Left lung (tissue), 10 donors: ENCODE data around the gene RPL15. TPM values are rescaled to one million over a fixed set of nuclear protein-coding genes. Genes with fewer than 3 reads are reported as not detected.

Source experiments
- ATAC-seq: fragments of 200-7000 bp; cut with Tn5 transposase; one replicate; pipeline ENCODE4 v1.9.1; 2020; ENCODE audit warnings: moderate library complexity
- DNase-seq, 4 donors: peaks; one replicate each; pipeline ENCODE4 v3.0.0-alpha.2; 2013 to 2020
- H3K27ac ChIP-seq, 2 donors: fragments of 200-600 bp; sonication (generic) in 1 of 2; one replicate each; pipeline versions ENCODE4 v1.5.0 to v1.8.0; 2020 to 2021
- H3K27me3 ChIP-seq, 2 donors: fragments of 200-600 bp; sonication (generic) in 1 of 2; one replicate each; pipeline versions ENCODE4 v1.5.0 to v1.8.0; 2020 to 2021
- H3K36me3 ChIP-seq, 2 donors: fragments of 200-600 bp; sonication (generic) in 1 of 2; one replicate each; pipeline versions ENCODE4 v1.5.0 to v1.8.0; 2020 to 2021
- H3K4me1 ChIP-seq, 2 donors: fragments of 200-600 bp; one replicate each; pipeline ENCODE4 v1.8.0; 2021
- H3K4me3 ChIP-seq, 2 donors: fragments of 200-600 bp; sonication (generic) in 1 of 2; one replicate each; pipeline versions ENCODE4 v1.5.0 to v1.8.0; 2020 to 2021; ENCODE audit warnings: mild to moderate bottlenecking in 1 of 2
- H3K9me3 ChIP-seq, 2 donors: fragments of 200-600 bp; sonication (generic) in 1 of 2; one replicate each; pipeline versions ENCODE4 v1.5.0 to v1.8.0; 2020 to 2021
- intact Hi-C, 2 donors: fragments of 100-400 bp; cut with DNase I; formaldehyde crosslinking; loops; one replicate each; pipeline versions ENCODE4 v1.11.2 to v1.14.2; 2022
- polyA plus RNA-seq, 6 donors: library from polyadenylated mRNA; unstranded; fragments of 120-200 nt; gene quantifications; one replicate each; pipeline ENCODE4 v1.2.1, GENCODE V29; 2013; ENCODE audit not compliant: insufficient read length in 6 of 6
- total RNA-seq, 2 donors: library from RNA; stranded (reverse); fragmentation: NEBNext Ultra II Directional; extraction: Animal tissue kit (Norgen Biotek cat#: 25700); gene quantifications; one replicate each; pipeline ENCODE4 v1.2.1, GENCODE V29; 2021
- TF ChIP-seq, protein P1 (sequence below), 2 donors: fragments of 200-600 bp; sonication (generic) in 1 of 2; IDR thresholded peaks; one replicate each; pipeline versions ENCODE4 v1.5.0 to v1.8.0; 2021; ENCODE audit warnings: antibody characterized with exemption in 2 of 2
- donor health status: DM: no; HTN: yes; CAD: no.
- donor health status: DM: no; HTN: no; CAD: no.

Gene RPL15
- total and polyA plus RNA-seq, 8 donors = 1,425 to 3,061 (median 2,779) TPM

DNA sequence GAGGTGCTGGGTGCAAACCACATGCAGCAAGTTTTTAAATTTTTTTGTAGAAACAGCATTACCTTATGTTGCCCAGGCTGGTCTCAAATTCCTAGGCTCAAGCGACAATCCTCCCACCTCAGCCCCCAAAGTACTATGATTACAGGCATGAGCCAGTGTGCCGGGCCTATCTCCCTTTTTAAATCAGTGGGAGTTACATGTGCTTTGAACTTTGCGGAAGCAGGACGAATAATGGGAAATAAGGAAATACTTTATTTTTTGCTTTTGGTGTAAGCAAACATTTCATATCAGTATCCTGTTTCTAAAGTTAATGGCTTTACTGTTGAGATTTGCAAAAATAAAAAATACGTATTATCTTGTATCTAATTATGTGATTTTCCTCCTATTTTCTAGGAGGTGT is 37.2 kb downstream of the RPL15 start:
- intact Hi-C loops = no loop called here
- Histone ChIP-seq H3K4me1 (peaks cover 12 to 40% of the 10 kb centered on the region in 2 donors), H3K4me3 (no peak overlapping the region), H3K9me3 (no peaks in the 10 kb centered on the region), H3K27me3 (no peaks in the 10 kb centered on the region), H3K27ac (no peak overlapping the region), H3K36me3 (no peaks in the 10 kb centered on the region)
- DNase-seq (no peak), ATAC-seq (no peak)
- TF ChIP-seq, protein P1, sequence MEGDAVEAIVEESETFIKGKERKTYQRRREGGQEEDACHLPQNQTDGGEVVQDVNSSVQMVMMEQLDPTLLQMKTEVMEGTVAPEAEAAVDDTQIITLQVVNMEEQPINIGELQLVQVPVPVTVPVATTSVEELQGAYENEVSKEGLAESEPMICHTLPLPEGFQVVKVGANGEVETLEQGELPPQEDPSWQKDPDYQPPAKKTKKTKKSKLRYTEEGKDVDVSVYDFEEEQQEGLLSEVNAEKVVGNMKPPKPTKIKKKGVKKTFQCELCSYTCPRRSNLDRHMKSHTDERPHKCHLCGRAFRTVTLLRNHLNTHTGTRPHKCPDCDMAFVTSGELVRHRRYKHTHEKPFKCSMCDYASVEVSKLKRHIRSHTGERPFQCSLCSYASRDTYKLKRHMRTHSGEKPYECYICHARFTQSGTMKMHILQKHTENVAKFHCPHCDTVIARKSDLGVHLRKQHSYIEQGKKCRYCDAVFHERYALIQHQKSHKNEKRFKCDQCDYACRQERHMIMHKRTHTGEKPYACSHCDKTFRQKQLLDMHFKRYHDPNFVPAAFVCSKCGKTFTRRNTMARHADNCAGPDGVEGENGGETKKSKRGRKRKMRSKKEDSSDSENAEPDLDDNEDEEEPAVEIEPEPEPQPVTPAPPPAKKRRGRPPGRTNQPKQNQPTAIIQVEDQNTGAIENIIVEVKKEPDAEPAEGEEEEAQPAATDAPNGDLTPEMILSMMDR (IDR thresholded peaks at IDR 0.05) = no peak

DNA sequence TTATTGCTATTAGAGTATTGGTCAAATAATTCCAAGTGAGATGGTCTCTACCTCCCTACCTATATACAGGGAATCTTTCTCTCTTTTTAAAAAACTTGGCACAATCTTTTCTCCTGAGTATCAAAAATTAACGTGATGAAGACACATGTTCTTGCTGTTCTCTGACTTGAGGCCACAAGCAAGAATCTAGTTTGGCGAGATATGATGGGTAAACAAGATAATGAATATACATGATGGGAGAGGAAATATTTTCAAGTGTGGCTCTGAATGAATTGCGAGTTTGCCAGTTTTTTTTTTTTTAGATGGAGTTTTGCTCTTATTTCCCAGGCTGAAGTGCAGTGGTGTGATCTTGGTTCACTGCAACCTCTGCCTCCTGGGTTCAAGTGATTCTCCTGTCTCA is 39.8 kb downstream of the RPL15 start:
- TF ChIP-seq, protein P1 (IDR thresholded peaks at IDR 0.05) = no peak
- no peak for ATAC-seq
- Histone ChIP-seq H3K4me3 (no peak overlapping the region), H3K27ac (no peak overlapping the region), H3K9me3 (no peaks in the 10 kb centered on the region), H3K4me1 (peaks cover 0 to 14% of the 10 kb centered on the region in 2 donors), H3K36me3 (peaks cover 4% of the 10 kb centered on the region in 2 donors), H3K27me3 (no peaks in the 10 kb centered on the region)
- DNase-seq = no peak
- intact Hi-C loops = no loop called here

DNA sequence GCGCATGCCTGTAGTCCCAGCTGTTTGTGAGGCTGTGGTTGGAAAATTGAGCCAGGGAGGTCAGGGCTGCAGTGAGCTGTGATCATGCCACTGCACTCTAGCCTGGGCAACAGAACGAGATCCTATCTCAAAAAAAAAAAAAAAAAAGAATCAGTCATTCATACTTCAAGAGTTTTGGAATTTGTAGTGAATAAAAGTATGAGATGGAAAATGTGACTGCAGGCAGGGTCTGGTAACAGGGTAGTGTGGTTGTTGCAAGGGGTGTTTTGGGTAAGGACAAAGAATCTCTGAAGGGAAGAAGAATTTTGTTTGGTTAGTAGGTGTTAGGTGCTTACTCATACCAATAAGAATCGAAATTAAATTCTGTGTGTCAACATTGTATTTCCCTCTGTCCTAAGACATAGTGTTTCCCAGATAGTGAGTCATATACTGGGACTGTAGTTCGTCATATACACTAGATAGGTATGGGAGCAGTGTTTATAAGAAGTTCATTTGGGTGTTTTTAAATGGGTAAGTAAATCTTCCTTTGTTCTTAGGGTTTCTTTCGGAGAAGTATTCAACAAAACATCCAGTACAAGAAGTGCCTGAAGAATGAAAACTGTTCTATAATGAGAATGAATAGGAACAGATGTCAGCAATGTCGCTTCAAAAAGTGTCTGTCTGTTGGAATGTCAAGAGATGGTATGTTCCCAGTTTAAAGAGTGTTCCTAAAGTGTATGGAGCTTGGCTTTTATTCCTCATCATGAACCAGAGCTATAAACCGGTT is 42.4 kb downstream of the RPL15 start:
- H3K4me1 ChIP-seq = peaks cover 0 to 3% of the 10 kb centered on the region in 2 donors
- peaks cover 4 to 10% of the 10 kb centered on the region in 2 donors for H3K36me3 ChIP-seq
- TF ChIP-seq, protein P1 (IDR thresholded peaks at IDR 0.05) = no peak
- no peaks in the 10 kb centered on the region for H3K27me3 ChIP-seq
- DNase-seq (no peak), ATAC-seq (peak; percentile 91)
- H3K4me3 ChIP-seq = no peak overlapping the region
- H3K9me3 ChIP-seq = no peaks in the 10 kb centered on the region
- intact Hi-C loops = no loop called here
- peak overlapping the region in 1 of 2 donors; percentile 43 for H3K27ac ChIP-seq

DNA sequence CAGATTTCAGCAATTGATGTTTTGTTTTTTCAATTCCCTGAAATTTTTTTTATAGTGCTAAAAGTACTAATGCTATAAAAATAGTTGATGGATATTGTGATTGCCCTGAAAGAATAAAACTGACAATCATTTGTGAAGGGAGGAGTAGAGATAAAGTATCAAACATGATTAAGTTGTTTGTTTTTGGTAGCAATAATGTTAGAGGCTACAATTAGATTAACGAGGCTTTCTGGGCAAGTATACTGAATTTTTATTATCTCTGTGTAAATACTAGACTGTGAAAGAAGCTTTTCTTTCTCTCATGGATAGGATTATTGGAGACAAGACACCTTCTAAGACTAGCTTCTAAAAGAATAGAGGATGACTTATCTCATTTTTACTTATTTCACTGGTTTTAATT is 43.7 kb downstream of the RPL15 start:
- Histone ChIP-seq H3K9me3 (no peaks in the 10 kb centered on the region), H3K27ac (no peak overlapping the region), H3K36me3 (peaks cover 4 to 11% of the 10 kb centered on the region in 2 donors), H3K4me3 (no peak overlapping the region), H3K4me1 (no peaks in the 10 kb centered on the region), H3K27me3 (no peaks in the 10 kb centered on the region)
- intact Hi-C loops = no loop called here
- ATAC-seq = no peak
- TF ChIP-seq, protein P1 (IDR thresholded peaks at IDR 0.05) = no peak
- no peak for DNase-seq

DNA sequence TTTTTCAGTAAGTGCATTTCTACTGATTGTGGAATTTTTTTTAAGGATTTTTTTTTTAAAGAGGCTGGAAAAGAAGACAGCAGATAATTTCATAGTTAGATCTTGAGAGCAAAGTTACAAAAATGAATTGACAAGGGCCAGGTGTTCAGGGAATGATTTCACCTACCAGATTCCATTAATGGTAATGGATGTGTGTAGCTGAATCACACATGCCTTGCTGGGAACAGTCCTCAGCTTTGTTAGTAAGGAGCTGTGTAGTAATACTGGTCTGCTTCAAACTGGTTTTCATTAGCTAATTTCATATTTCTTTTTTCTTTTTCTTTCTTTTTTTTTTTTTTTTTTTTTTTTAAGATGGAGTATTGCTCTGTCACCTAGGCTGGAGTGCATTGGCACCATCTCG is 44.1 kb downstream of the RPL15 start:
- TF ChIP-seq, protein P1 (IDR thresholded peaks at IDR 0.05) = no peak

More for the DNA sequence above, 44.1 kb downstream of the RPL15 start:
- H3K4me1 ChIP-seq = no peaks in the 10 kb centered on the region
- ATAC-seq (no peak), DNase-seq (no peak)
- intact Hi-C loops = no loop called here
- H3K9me3 ChIP-seq = no peaks in the 10 kb centered on the region
- peaks cover 4 to 16% of the 10 kb centered on the region in 2 donors for H3K36me3 ChIP-seq
- H3K4me3 ChIP-seq = no peak overlapping the region
- no peak overlapping the region for H3K27ac ChIP-seq
- no peaks in the 10 kb centered on the region for H3K27me3 ChIP-seq
